Glutamatergic neuron (in vitro differentiated cells): Measurements from ENCODE around the gene PTPRM. TPM values are rescaled to one million over a fixed set of nuclear protein-coding genes. Genes with fewer than 3 reads are reported as not detected.

Experiments
- DNase-seq: peaks from one replicate; pipeline ENCODE4 v3.0.0; 2022
- H3K27ac Mint-ChIP-seq: one replicate; pipeline ENCODE4 v1.8.0; 2020; ENCODE audit warnings: mild to moderate bottlenecking, mixed read lengths, inconsistent platforms; ENCODE audit not compliant: unreplicated experiment
- H3K27me3 Mint-ChIP-seq: one replicate; pipeline ENCODE4 v1.8.0; 2020; ENCODE audit warnings: mild to moderate bottlenecking, moderate library complexity, mixed read lengths, inconsistent platforms; ENCODE audit not compliant: unreplicated experiment
- H3K36me3 Mint-ChIP-seq: one replicate; pipeline ENCODE4 v1.8.0; 2020; ENCODE audit warnings: mild to moderate bottlenecking, mixed read lengths, inconsistent platforms; ENCODE audit not compliant: unreplicated experiment
- H3K4me1 Mint-ChIP-seq: one replicate; pipeline ENCODE4 v1.8.0; 2020; ENCODE audit warnings: mild to moderate bottlenecking, low read depth, mixed read lengths, inconsistent platforms; ENCODE audit not compliant: unreplicated experiment
- H3K4me3 Mint-ChIP-seq: one replicate; pipeline ENCODE4 v1.8.0; 2020; ENCODE audit warnings: mild to moderate bottlenecking, mixed read lengths, inconsistent platforms; ENCODE audit not compliant: unreplicated experiment
- H3K9me3 Mint-ChIP-seq: one replicate; pipeline ENCODE4 v1.8.0; 2020; ENCODE audit warnings: mild to moderate bottlenecking, moderate library complexity, mixed read lengths, inconsistent platforms; ENCODE audit not compliant: unreplicated experiment
- total RNA-seq: library from RNA; stranded (reverse); fragmentation: NEBNext Ultra II Directional; extraction: Animal tissue kit (Norgen Biotek cat#: 25700); gene quantifications from one replicate; pipeline ENCODE4 v1.2.1, GENCODE V29; 2021; ENCODE audit not compliant: unreplicated experiment
- TF ChIP-seq, protein P1 (sequence below): fragments of 200-600 bp; sonication (generic); IDR thresholded peaks from one replicate; pipeline ENCODE4 v1.5.0; 2021; ENCODE audit not compliant: partially characterized antibody, unreplicated experiment

PTPRM gene
- total RNA-seq, 1 donor from 2014 or later, result 23.9 TPM

DNA sequence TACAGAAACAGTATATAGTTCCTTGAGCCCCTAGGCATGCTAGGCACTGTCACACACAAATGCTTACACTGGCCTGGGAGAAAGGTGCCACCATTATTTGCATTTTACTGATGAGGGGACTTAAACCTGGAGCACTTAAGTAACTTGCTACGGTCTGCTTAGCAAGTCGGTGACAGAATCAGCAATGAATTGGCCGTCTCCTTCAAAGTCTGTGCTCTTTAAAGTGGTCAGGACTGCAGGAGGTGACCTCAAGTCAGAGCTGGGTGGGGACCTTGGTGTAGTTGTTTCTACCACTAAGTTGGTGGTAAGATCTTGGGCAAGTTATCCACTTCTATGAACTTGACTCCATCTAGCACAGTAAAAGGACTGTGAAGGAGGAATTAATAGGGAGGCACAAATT lies 34.8 kb downstream of the PTPRM start:
- Mint-ChIP-seq H3K4me1 (peaks cover 8% of the 10 kb centered on the region), H3K36me3 (no peaks in the 10 kb centered on the region), H3K27ac (no peak overlapping the region), H3K9me3 (no peaks in the 10 kb centered on the region), H3K27me3 (no peaks in the 10 kb centered on the region), H3K4me3 (no peak overlapping the region)
- no peak for DNase-seq
- TF ChIP-seq, protein P1, sequence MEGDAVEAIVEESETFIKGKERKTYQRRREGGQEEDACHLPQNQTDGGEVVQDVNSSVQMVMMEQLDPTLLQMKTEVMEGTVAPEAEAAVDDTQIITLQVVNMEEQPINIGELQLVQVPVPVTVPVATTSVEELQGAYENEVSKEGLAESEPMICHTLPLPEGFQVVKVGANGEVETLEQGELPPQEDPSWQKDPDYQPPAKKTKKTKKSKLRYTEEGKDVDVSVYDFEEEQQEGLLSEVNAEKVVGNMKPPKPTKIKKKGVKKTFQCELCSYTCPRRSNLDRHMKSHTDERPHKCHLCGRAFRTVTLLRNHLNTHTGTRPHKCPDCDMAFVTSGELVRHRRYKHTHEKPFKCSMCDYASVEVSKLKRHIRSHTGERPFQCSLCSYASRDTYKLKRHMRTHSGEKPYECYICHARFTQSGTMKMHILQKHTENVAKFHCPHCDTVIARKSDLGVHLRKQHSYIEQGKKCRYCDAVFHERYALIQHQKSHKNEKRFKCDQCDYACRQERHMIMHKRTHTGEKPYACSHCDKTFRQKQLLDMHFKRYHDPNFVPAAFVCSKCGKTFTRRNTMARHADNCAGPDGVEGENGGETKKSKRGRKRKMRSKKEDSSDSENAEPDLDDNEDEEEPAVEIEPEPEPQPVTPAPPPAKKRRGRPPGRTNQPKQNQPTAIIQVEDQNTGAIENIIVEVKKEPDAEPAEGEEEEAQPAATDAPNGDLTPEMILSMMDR, result no peak

DNA sequence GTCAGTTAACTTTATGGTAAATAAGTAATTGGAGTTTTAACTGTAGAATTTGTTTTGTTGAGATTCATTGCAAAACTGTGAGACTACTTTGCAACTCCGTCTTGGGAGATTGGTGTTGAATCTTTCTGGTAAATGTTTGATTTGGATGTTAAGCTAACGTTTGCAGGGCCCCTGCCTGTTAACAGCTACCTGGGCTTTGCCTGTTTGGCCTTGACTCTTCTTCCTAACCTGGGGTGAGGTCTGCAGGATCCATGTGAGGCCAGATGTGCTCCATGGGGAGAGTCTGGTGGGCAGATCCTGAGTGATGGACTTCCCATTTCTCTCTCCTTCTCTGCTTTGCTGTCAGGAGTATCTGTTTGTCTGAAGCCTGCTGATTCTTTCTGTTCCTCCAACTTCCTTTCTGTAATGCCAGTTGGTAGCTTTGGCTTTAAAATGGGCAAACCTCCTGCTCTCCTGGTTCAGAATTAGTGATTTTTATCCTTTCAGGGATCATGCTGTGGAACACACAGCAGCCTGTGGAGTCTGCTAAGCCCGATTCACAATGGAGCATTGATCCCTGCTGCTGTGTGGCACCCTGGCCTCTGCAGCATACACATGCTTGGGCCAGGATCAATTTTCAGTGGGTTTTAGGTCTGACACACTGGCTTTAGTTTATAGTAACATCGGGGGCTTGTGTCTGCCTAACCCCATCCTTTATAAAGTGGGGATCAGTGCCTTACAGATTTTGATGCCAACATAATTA lies 36.3 kb downstream of the PTPRM start:
- no peaks in the 10 kb centered on the region for H3K36me3 Mint-ChIP-seq
- no peak overlapping the region for H3K27ac Mint-ChIP-seq
- H3K4me1 Mint-ChIP-seq, result peaks cover 4% of the 10 kb centered on the region
- no peak overlapping the region for H3K4me3 Mint-ChIP-seq
- TF ChIP-seq, protein P1, result no peak
- H3K9me3 Mint-ChIP-seq, result no peaks in the 10 kb centered on the region
- DNase-seq, result no peak
- H3K27me3 Mint-ChIP-seq, result no peaks in the 10 kb centered on the region

DNA sequence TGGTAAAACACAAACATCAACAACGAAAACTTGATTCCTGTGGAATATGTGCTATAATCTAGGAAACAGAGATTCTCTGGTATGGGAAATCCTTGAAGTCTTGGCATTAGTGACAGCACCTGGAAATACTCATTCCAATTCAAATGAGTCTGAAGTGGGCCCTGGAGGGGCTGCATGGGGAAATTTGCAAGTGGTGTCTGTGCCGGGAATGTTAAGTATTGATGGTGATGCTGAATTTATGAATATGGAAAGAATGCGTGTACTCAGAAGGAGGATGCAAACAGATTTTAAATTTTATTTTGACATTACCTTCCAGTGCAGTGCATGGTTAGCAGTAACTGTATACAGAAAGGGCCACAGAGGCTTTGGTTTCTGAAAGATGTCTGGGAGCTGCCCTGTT lies 37.2 kb downstream of the PTPRM start:
- Mint-ChIP-seq H3K27me3 (no peaks in the 10 kb centered on the region), H3K4me1 (peaks cover 7% of the 10 kb centered on the region), H3K27ac (no peak overlapping the region), H3K4me3 (no peak overlapping the region), H3K36me3 (no peaks in the 10 kb centered on the region), H3K9me3 (no peaks in the 10 kb centered on the region)
- DNase-seq, result no peak
- TF ChIP-seq, protein P1, result no peak

DNA sequence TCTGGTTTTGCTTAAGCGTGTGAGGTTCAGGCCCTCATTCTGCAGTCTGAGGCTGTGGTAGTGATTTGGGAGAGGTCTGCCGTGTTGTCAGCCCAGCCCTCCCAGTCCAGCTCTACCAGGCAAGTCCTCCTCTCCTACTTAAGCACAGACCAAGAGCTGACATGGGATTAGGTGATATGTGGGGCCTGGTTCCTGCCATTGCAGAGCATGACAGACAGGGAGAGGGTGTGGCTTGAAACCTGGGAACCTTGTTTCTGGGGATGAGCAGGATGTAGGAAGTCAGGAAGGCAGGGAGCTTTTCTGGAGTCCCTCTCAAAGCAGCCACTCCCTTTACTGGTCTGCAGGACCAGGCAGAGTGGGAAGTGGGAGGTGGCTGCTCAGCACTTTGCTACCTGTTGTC lies 38.6 kb downstream of the PTPRM start:
- TF ChIP-seq, protein P1, result no peak
- H3K4me3 Mint-ChIP-seq, result no peak overlapping the region
- H3K9me3 Mint-ChIP-seq, result no peaks in the 10 kb centered on the region
- no peak overlapping the region for H3K27ac Mint-ChIP-seq
- no peaks in the 10 kb centered on the region for H3K36me3 Mint-ChIP-seq
- no peak for DNase-seq
- H3K27me3 Mint-ChIP-seq, result no peaks in the 10 kb centered on the region
- peaks cover 7% of the 10 kb centered on the region for H3K4me1 Mint-ChIP-seq

DNA sequence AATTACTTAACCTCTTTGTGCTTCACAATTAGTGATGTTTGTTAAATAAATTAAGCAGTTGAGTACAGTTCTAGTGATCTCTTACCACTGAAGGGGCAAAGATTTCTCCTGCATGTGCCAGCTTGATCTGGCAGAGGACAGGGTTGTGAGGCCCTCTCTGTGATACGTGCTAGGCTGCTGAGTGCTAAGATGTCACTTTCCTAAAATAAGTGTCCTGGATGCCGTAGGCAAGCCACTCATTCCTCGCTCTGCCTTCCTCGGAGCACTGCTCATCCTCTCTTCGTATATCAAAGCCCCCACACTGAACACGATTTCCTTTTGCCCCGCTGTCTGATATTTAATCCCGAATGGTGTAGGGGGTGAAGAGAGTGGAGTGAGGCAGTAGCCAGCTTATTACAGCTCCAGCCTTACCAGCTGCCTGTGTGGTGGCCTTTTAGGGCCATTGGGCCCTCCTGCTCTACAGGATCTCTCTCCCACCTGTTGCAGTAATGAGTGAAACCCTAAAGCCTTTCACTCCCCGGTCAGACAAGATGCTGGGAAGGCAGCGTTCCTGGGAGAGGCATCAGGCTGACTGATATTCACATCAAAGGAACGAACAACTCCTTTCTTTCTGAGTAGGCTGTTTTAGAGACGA lies 40.5 kb downstream of the PTPRM start:
- H3K4me1 Mint-ChIP-seq, result peaks cover 10% of the 10 kb centered on the region

More for the DNA sequence above, 40.5 kb downstream of the PTPRM start:
- no peak for DNase-seq
- no peaks in the 10 kb centered on the region for H3K27me3 Mint-ChIP-seq
- no peaks in the 10 kb centered on the region for H3K36me3 Mint-ChIP-seq
- TF ChIP-seq, protein P1, result no peak
- no peak overlapping the region for H3K4me3 Mint-ChIP-seq
- no peaks in the 10 kb centered on the region for H3K9me3 Mint-ChIP-seq
- no peak overlapping the region for H3K27ac Mint-ChIP-seq
